Endodermal cell (in vitro differentiated cells): Measurements from ENCODE around the gene MDC1. TPM values are rescaled to one million over a fixed set of nuclear protein-coding genes. Genes with fewer than 3 reads are reported as not detected.
"Not testable (repeated sequence)": the region's sequence is repeated elsewhere in the genome, so short reads cannot be mapped to it uniquely, and the experiment has no call there.

ENCODE experiments used
- DNase-seq: peaks from one replicate; pipeline ENCODE4 v3.0.0-alpha.2; 2017
- H3K27ac ChIP-seq: 2 replicates; pipeline ENCODE4 v1.5.1; 2013; ENCODE audit warnings: mild to moderate bottlenecking, low read depth, low read length, moderate library complexity
- H3K27me3 ChIP-seq: 2 replicates; pipeline ENCODE4 v1.6.1; 2013; ENCODE audit warnings: mild to moderate bottlenecking, low read length, moderate library complexity; ENCODE audit not compliant: insufficient read depth, control insufficient read depth, poor library complexity, severe bottlenecking
- H3K36me3 ChIP-seq: 2 replicates; pipeline ENCODE4 v1.7.0; 2013; ENCODE audit warnings: mild to moderate bottlenecking, low read length, moderate library complexity; ENCODE audit not compliant: control insufficient read depth, insufficient read depth
- H3K4me1 ChIP-seq: one replicate; pipeline ENCODE4 v1.7.0; 2013; ENCODE audit warnings: low read length; ENCODE audit not compliant: control insufficient read depth, insufficient read depth
- H3K4me3 ChIP-seq: 2 replicates; pipeline ENCODE4 v1.5.1; 2013; ENCODE audit warnings: mild to moderate bottlenecking, low read length, moderate library complexity
- H3K9ac ChIP-seq: 2 replicates; pipeline ENCODE4 v1.6.1; 2013; ENCODE audit warnings: mild to moderate bottlenecking, low read length, moderate library complexity; ENCODE audit not compliant: poor library complexity, severe bottlenecking; ENCODE audit errors: extremely low read depth
- H3K9me3 ChIP-seq: 2 replicates; pipeline ENCODE4 v1.6.1; 2013; ENCODE audit warnings: mild to moderate bottlenecking, low read length, moderate library complexity; ENCODE audit not compliant: control insufficient read depth
- H3K27ac Mint-ChIP-seq: 2 replicates; pipeline ENCODE4 v1.8.0; 2020; ENCODE audit warnings: mixed read lengths
- H3K27me3 Mint-ChIP-seq: 2 replicates; pipeline ENCODE4 v1.8.0; 2021; ENCODE audit warnings: mild to moderate bottlenecking, mixed read lengths; ENCODE audit not compliant: insufficient read depth
- H3K36me3 Mint-ChIP-seq: 2 replicates; pipeline ENCODE4 v1.8.0; 2020; ENCODE audit warnings: low read depth, mixed read lengths
- H3K4me1 Mint-ChIP-seq: 2 replicates; pipeline ENCODE4 v1.8.0; 2020; ENCODE audit warnings: mixed read lengths
- H3K4me3 Mint-ChIP-seq: 2 replicates; pipeline ENCODE4 v1.8.0; 2020; ENCODE audit warnings: mild to moderate bottlenecking, moderate library complexity, mixed read lengths
- H3K9me3 Mint-ChIP-seq: 2 replicates; pipeline ENCODE4 v1.8.0; 2020; ENCODE audit warnings: mild to moderate bottlenecking, mixed read lengths
- CTCF ChIP-seq: fragments of 200-600 bp; sonication (generic); conservative IDR thresholded peaks from 2 replicates; pipeline ENCODE4 v1.5.0; 2021; ENCODE audit warnings: antibody characterized with exemption, mild to moderate bottlenecking
- WGBS, 2 experiments: methylation state at CpG; one replicate each; pipeline versions ENCODE4 v1.1.5 to v1.1.7; 2013; ENCODE audit warnings: missing lambda C conversion rate in 2 of 2, mixed read lengths in 1 of 2; ENCODE audit not compliant: insufficient coverage in 1 of 2, insufficient read length in 1 of 2; 5-methylcytosine and 5-hydroxymethylcytosine counted together
- total RNA-seq, 2 donors: library from RNA; stranded (reverse); fragmentation: NEBNext Ultra II Directional in 1 of 2; extraction: Animal tissue kit (Norgen Biotek cat#: 25700) in 1 of 2; gene quantifications; 2 replicates in 1 of 2; 3 replicates in 1 of 2; pipeline ENCODE4 v1.2.1, GENCODE V29; 2021

MDC1 gene
- total RNA-seq, 2 donors from 2014 or later, result 79.0 to 95.1 TPM

- 87 to 93% methylated on average over 22 to 27 of the region's 27 CpGs for WGBS, 2 experiments
- no peak overlapping the region for H3K27ac ChIP-seq
- Mint-ChIP-seq H3K36me3 (peaks cover 40% of the 10 kb centered on the region), H3K9me3 (no peaks in the 10 kb centered on the region), H3K4me3 (peak overlapping the region; percentile 90), H3K4me1 (peaks cover 13% of the 10 kb centered on the region), H3K27ac (no peak overlapping the region), H3K27me3 (no peaks in the 10 kb centered on the region)
- peak overlapping the region; percentile 99 for H3K4me3 ChIP-seq
- no peaks in the 10 kb centered on the region for H3K4me1 ChIP-seq
- TF ChIP-seq CTCF, result peak; percentile 54
- peaks cover 29% of the 10 kb centered on the region for H3K36me3 ChIP-seq
- no peaks in the 10 kb centered on the region for H3K27me3 ChIP-seq
- H3K9ac ChIP-seq, result no peak overlapping the region
- H3K9me3 ChIP-seq, result no peaks in the 10 kb centered on the region
- DNase-seq, result no peak
These were observed 46.1 kb downstream of the MDC1 start for GRCh38 chr6:30670760-30671527.

DNA sequence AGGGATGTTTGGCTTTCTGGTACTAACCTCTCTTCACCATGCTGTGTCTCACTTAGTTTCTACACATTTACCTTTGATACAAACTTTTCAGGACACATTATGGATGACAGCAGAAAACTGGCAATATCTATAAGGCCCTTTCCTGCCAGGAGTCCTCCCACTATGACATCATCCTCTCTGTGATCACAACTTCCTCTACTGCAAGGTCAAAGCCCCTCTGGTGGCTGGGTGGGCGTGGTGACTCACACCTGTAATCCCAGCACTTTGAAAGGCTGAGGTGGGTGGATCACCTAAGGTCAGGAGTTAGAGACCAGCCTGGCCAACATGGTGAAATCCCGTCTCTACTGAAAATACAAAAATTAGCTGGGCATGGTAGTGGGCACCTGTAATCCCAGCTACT is 50.8 kb downstream of the MDC1 start:
- WGBS, 2 experiments, result 92% methylated on average over 2 of the region's 2 CpGs; no CpG with 5 or more reads in 1 of the 2 experiments
- H3K4me3 Mint-ChIP-seq, result not testable (repeated sequence)
- H3K36me3 Mint-ChIP-seq, result peaks cover 76% of the 10 kb centered on the region

GRCh38 chr6:30664994-30665767 is 51.9 kb downstream of the MDC1 start:
- H3K9ac ChIP-seq, result no peak overlapping the region
- no peaks in the 10 kb centered on the region for H3K4me1 ChIP-seq
- 93 to 97% methylated on average over 17 to 32 of the region's 34 CpGs for WGBS, 2 experiments
- H3K27ac ChIP-seq, result no peak overlapping the region
- no peaks in the 10 kb centered on the region for H3K9me3 Mint-ChIP-seq
- no peak for DNase-seq
- H3K4me1 Mint-ChIP-seq, result peaks cover 7% of the 10 kb centered on the region
- H3K9me3 ChIP-seq, result no peaks in the 10 kb centered on the region
- peaks cover 72% of the 10 kb centered on the region for H3K36me3 Mint-ChIP-seq
- TF ChIP-seq CTCF, result no peak
- no peaks in the 10 kb centered on the region for H3K27me3 Mint-ChIP-seq
- H3K4me3 ChIP-seq, result no peak overlapping the region
- no peaks in the 10 kb centered on the region for H3K27me3 ChIP-seq
- H3K4me3 Mint-ChIP-seq, result no peak overlapping the region
- no peak overlapping the region for H3K27ac Mint-ChIP-seq
- peaks cover 69% of the 10 kb centered on the region for H3K36me3 ChIP-seq

More for the DNA sequence above, 50.8 kb downstream of the MDC1 start:
- not testable (repeated sequence) for H3K9ac ChIP-seq, H3K9me3 ChIP-seq, H3K27me3 ChIP-seq, H3K27ac ChIP-seq, H3K27me3 Mint-ChIP-seq, H3K4me1 ChIP-seq, DNase-seq, H3K4me3 ChIP-seq, H3K27ac Mint-ChIP-seq, H3K4me1 Mint-ChIP-seq, H3K9me3 Mint-ChIP-seq
- peaks cover 68% of the 10 kb centered on the region for H3K36me3 ChIP-seq

DNA sequence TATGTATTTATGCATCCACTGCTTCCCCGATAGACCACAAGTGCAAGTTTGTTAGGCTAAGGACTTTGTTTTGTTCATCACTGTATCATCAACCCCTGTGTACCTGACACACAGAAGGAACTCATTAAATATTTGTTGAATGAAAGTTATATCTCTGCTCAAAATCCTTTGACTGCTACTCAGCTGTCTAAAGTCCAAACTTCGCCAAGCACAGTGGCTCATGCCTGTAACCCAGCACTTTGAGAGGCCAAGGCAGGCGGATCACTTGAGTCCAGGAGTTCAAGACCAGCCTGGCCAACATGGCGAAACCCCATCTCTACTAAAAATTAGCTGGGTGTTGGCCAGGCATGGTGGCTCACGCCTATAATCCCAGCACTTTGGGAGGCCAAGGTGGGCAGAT is 59.2 kb downstream of the MDC1 start:
- not testable (repeated sequence) for DNase-seq, H3K4me1 ChIP-seq, H3K4me3 Mint-ChIP-seq, H3K27ac ChIP-seq, H3K27me3 Mint-ChIP-seq, H3K4me3 ChIP-seq, H3K9ac ChIP-seq, H3K9me3 Mint-ChIP-seq, H3K4me1 Mint-ChIP-seq, H3K27ac Mint-ChIP-seq, H3K9me3 ChIP-seq, H3K27me3 ChIP-seq
- H3K36me3 ChIP-seq, result peaks cover 91% of the 10 kb centered on the region
- 85 to 91% methylated on average over 3 to 5 of the region's 5 CpGs for WGBS, 2 experiments
- peaks cover 75% of the 10 kb centered on the region for H3K36me3 Mint-ChIP-seq
